Ascending aorta (tissue), 2 donors: ENCODE measurements around the gene NRXN3. TPM values are rescaled to one million over a fixed set of nuclear protein-coding genes. Genes with fewer than 3 reads are reported as not detected.

Experiments
- DNase-seq, 2 donors: peaks; one replicate each; pipeline ENCODE4 v3.0.0-alpha.2; 2019; ENCODE audit warnings: low spot score in 2 of 2
- H3K27ac ChIP-seq, 2 donors: fragments of 200-600 bp; sonication (generic); one replicate each; pipeline ENCODE4 v1.5.1; 2016 to 2017; ENCODE audit warnings: mild to moderate bottlenecking in 1 of 2
- H3K27me3 ChIP-seq: fragments of 200-600 bp; sonication (generic); one replicate; pipeline ENCODE4 v1.5.1; 2017
- H3K36me3 ChIP-seq, 2 donors: fragments of 200-600 bp; sonication (generic); one replicate each; pipeline ENCODE4 v1.5.1; 2016
- H3K4me1 ChIP-seq, 2 donors: fragments of 200-600 bp; sonication (generic); one replicate each; pipeline ENCODE4 v1.5.1; 2016 to 2017; ENCODE audit warnings: mild to moderate bottlenecking in 1 of 2
- H3K4me3 ChIP-seq, 2 donors: fragments of 200-600 bp; sonication (generic); one replicate each; pipeline ENCODE4 v1.5.1; 2016 to 2017; ENCODE audit warnings: mild to moderate bottlenecking in 1 of 2
- H3K9me3 ChIP-seq, 2 donors: fragments of 200-600 bp; sonication (generic); one replicate each; pipeline ENCODE4 v1.5.1; 2016
- CTCF ChIP-seq, 3 experiments: fragments of 200-600 bp in 2 of 3; fragments of 450-650 bp in 1 of 3; sonication (generic) in 2 of 3; IDR thresholded peaks; one replicate each; pipeline ENCODE4 v1.5.1; 2016 to 2019; ENCODE audit warnings: antibody characterized with exemption in 3 of 3, mild to moderate bottlenecking in 1 of 3, moderate library complexity in 1 of 3
- intact Hi-C: fragments of 100-400 bp; cut with DNase I; formaldehyde crosslinking; loops from one replicate; pipeline ENCODE4 v1.15.1; 2023
- total RNA-seq: library from RNA; depleted of rRNA; stranded (reverse); fragments of >200 nt; gene quantifications from one replicate; pipeline ENCODE4 v1.1.0, GENCODE V29; 2016

Gene NRXN3
- total RNA-seq, 1 donor from 2014 or later, result 21.0 TPM

GRCh38 chr14:78359581-78359980, 189.4 kb downstream of the NRXN3 start:
- no peak for DNase-seq
- no peaks in the 10 kb centered on the region for H3K36me3 ChIP-seq
- no peak overlapping the region for H3K4me3 ChIP-seq
- H3K27ac ChIP-seq, result no peak overlapping the region
- no peaks in the 10 kb centered on the region for H3K27me3 ChIP-seq
- no peak for TF ChIP-seq CTCF (IDR thresholded peaks at IDR 0.05)
- H3K4me1 ChIP-seq, result no peaks in the 10 kb centered on the region
- intact Hi-C loops, result no loop called here
- no peaks in the 10 kb centered on the region for H3K9me3 ChIP-seq

- H3K36me3 ChIP-seq, result no peaks in the 10 kb centered on the region
- H3K9me3 ChIP-seq, result no peaks in the 10 kb centered on the region
- H3K4me3 ChIP-seq, result no peak overlapping the region
- intact Hi-C loops, result no loop called here
- no peaks in the 10 kb centered on the region for H3K4me1 ChIP-seq
- DNase-seq, result no peak
- no peak overlapping the region for H3K27ac ChIP-seq
- TF ChIP-seq CTCF (IDR thresholded peaks at IDR 0.05), result no peak
- no peaks in the 10 kb centered on the region for H3K27me3 ChIP-seq
Measured at GRCh38 chr14:78363008-78363407, 192.8 kb downstream of the NRXN3 start.

- intact Hi-C loops, result no loop called here
- no peak for TF ChIP-seq CTCF (IDR thresholded peaks at IDR 0.05)
- H3K9me3 ChIP-seq, result no peaks in the 10 kb centered on the region
- no peaks in the 10 kb centered on the region for H3K36me3 ChIP-seq
- no peak overlapping the region for H3K4me3 ChIP-seq
- H3K27ac ChIP-seq, result no peak overlapping the region
- DNase-seq, result no peak
- no peaks in the 10 kb centered on the region for H3K27me3 ChIP-seq
- H3K4me1 ChIP-seq, result no peaks in the 10 kb centered on the region
Measured at GRCh38 chr14:78367355-78367754, 197.2 kb downstream of the NRXN3 start.

GRCh38 chr14:78383060-78383459, 212.9 kb downstream of the NRXN3 start:
- no peak for DNase-seq
- Histone ChIP-seq H3K27ac (no peak overlapping the region), H3K9me3 (no peaks in the 10 kb centered on the region), H3K27me3 (no peaks in the 10 kb centered on the region), H3K4me1 (no peaks in the 10 kb centered on the region), H3K36me3 (no peaks in the 10 kb centered on the region), H3K4me3 (no peak overlapping the region)
- intact Hi-C loops, result no loop called here
- no peak for TF ChIP-seq CTCF (IDR thresholded peaks at IDR 0.05)

- no peak overlapping the region for H3K27ac ChIP-seq
- no peaks in the 10 kb centered on the region for H3K36me3 ChIP-seq
- DNase-seq, result no peak
- no peaks in the 10 kb centered on the region for H3K9me3 ChIP-seq
- no peaks in the 10 kb centered on the region for H3K4me1 ChIP-seq
- no peak for TF ChIP-seq CTCF (IDR thresholded peaks at IDR 0.05)
- no peak overlapping the region for H3K4me3 ChIP-seq
- intact Hi-C loops, result no loop called here
- H3K27me3 ChIP-seq, result no peaks in the 10 kb centered on the region
Measured at GRCh38 chr14:78398216-78398615, 228.0 kb downstream of the NRXN3 start.

- no peak for TF ChIP-seq CTCF (IDR thresholded peaks at IDR 0.05)
- H3K9me3 ChIP-seq, result no peaks in the 10 kb centered on the region
- no peaks in the 10 kb centered on the region for H3K4me1 ChIP-seq
- H3K27ac ChIP-seq, result no peak overlapping the region
- DNase-seq, result no peak
- intact Hi-C loops, result no loop called here
- H3K36me3 ChIP-seq, result no peaks in the 10 kb centered on the region
- no peaks in the 10 kb centered on the region for H3K27me3 ChIP-seq
- no peak overlapping the region for H3K4me3 ChIP-seq
Measured at GRCh38 chr14:78399316-78399889, 229.2 kb downstream of the NRXN3 start.
